Stimulated activated CD4-positive, alpha-beta T cell treated with anti-CD3 and anti-CD28 coated beads, Interleukin-15, amount 100 ng/mL, for 48 hours (primary cell): Measurements from ENCODE around the gene IGFBP6.
"Not testable (repeated sequence)": the region's sequence is repeated elsewhere in the genome, so short reads cannot be mapped to it uniquely, and the experiment has no call there.

Experiments
- DNase-seq, 2 donors: peaks; one replicate each; pipeline ENCODE4 v3.0.0-alpha.2; 2020; ENCODE audit warnings: low read depth in 2 of 2

IGFBP6 gene

DNA sequence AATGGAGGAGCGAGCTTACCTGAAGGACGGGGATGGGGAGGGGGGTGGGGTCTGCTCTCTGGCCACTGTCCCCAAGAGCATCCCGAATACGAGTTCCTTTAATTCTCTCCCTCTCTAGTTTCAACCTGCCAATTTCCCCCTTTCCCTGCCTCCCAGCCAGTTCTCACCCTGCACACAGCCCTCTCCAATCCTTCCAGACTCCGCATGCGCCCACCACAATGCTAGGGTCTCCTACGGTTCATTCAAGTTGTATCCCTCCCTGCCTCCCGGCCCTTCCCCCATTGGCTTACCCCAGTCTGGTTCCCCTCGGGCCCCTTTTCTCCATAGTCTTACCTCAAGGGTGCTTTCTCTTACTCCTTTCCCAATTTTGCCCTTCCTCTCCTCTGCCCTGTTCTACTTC lies 708 bp upstream of the IGFBP6 start:
- DNase-seq = no peak

DNA sequence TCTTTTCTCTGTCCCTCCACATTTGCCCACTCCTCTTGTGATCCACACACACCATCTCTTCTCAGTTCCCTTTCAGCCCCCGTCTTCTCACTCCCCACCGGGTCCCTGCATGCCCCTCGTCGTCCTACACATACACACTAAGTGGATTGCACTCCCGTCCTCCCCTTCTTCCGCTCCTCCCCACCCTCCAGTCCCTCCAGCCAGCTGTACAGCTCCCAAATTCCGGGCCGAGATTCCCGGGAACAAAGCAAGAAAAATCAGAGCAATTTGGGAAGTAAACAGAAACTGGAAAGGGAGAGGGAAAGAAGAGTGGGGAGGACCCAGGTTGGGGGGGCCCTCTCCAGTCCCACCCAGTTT lies 282 bp upstream of the IGFBP6 start:
- no peak for DNase-seq

DNA sequence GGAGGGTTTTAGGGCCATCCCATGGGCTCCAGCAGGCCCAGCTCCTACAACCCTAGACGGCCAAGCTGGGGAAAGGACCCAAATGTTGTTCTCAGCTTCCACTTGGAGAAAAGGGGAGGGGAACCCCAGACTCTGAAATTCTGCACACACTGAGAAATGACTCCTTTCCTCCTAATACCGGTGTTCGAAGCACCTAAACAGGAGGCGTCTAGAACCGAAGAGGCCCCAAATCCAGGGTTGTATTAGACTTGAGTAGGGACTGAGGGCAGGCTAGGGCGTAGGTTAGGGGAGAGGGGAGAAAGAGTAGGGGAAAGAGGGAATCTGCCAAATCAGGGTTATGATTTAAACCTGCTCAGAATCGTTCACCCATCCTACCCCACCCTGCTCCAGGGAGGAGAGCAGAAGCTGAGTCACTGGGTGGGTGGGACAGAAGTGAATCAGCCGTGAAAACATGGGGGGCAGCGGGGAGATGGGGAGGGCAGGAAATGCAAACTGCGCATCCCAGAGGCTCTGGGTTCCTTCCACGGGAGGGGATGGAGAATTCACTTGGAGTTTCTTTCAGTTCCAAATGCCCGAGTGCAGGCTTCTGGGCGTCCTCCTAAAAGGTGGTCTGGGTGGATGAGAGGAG lies 1.0 kb downstream of the IGFBP6 start:
- DNase-seq = no peak

DNA sequence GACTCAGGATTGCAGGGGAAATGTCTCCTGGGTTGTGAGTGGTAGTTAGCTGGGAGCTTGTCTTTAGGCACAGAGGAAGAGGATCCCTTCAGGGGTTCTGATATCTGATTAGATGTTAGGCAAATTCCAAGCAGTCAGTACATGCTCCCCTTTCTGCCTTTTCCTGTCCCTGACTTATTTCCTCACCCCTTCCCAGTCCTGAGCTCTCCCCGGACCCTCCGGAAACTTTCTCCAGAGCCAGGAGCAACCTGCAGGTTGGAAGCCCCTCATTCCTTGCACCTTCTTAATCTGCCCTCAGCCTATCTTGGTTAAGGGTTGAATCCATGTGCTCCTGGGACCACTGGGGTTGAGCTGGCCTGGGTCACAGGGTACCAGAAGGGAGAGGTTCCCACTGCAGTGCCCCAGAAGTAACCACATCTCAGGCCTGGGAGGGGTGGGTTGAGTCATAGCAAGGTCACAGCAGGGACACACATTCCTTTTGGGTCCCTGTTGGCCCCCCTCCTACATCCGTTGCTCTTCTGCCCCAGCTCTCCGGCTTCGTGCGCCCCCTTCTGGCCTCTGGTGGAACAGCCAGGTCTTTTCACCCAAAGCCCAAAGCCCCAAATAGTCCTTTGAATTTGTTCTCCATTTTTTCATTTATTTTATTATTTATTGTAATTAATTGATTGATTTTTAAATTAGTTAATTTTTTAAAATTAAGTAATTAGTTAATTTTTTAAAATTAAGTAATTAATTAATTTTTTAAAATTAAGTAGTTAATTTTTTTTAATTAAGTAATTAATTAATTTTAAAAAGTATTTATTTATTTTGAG lies 1.8 kb downstream of the IGFBP6 start:
- DNase-seq = peak; percentile 76 to 88

DNA sequence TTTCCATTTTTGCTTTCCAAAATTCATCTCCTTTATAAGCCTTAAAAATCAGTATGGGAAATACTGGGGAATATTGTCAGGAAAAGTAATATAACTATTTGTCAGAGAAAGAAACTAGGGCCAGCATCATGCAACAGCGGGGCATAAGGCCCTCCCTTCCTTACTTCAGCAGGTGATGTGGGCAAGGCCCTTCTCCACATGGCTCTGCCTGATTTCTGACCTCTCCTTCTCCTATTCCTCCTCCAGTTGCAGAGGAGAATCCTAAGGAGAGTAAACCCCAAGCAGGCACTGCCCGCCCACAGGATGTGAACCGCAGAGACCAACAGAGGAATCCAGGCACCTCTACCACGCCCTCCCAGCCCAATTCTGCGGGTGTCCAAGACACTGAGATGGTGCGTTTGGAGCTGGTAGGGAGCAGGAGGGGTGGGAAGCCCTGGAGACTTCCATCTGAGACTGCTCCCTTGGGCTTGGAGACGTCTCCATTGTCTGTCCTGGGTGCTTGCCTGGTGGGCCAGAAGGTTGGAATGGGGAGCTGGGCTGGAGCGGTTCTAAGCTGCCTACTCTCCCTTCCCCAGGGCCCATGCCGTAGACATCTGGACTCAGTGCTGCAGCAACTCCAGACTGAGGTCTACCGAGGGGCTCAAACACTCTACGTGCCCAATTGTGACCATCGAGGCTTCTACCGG lies 3.1 kb downstream of the IGFBP6 start:
- DNase-seq = no peak

DNA sequence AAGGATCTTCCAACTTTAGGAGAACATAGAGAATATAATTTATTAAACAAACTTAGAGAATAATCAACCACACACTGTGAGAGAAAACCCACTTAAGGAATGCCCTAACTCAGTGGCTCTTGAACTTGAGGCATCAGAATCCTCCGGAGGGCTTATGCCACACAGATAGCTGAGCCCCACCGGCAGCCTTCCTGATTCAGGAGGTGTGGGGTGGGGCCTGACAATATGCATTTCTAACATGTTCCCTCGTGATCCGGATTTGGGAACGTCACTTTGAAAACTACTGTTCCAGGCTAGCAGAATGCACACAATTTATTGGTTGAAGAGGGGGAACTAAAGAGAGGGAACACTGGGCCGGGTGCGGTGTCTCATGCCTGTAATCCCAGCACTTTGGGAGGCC lies 3.8 kb downstream of the IGFBP6 start:
- no peak for DNase-seq

DNA sequence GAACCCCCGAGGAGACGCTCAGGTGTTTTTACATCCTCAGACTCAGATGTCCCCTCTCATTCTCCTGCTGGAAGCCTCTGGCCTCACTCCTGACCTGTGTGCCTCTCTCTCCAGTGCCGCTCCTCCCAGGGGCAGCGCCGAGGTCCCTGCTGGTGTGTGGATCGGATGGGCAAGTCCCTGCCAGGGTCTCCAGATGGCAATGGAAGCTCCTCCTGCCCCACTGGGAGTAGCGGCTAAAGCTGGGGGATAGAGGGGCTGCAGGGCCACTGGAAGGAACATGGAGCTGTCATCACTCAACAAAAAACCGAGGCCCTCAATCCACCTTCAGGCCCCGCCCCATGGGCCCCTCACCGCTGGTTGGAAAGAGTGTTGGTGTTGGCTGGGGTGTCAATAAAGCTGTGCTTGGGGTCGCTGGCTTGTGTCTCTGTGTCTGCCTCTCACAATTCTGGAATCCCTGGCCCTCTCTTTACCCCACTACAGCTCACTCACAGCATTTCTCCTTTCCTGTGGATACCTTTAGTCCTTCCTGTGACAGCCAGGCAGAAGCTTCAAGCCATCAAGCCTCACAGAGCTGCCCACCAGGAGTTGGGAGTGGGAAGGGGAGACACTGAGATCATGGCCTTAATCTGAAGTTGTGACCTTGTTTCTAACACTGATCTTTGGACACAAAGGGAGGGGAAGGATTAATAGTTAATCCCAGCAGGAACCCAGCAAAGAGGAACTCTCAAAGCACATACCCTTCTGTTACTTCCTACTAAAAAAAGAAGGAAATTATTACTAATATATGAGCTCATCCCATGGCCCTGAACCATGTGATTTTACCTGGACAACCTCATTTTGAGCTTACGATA lies 4.7 kb downstream of the IGFBP6 start:
- DNase-seq = no peak

DNA sequence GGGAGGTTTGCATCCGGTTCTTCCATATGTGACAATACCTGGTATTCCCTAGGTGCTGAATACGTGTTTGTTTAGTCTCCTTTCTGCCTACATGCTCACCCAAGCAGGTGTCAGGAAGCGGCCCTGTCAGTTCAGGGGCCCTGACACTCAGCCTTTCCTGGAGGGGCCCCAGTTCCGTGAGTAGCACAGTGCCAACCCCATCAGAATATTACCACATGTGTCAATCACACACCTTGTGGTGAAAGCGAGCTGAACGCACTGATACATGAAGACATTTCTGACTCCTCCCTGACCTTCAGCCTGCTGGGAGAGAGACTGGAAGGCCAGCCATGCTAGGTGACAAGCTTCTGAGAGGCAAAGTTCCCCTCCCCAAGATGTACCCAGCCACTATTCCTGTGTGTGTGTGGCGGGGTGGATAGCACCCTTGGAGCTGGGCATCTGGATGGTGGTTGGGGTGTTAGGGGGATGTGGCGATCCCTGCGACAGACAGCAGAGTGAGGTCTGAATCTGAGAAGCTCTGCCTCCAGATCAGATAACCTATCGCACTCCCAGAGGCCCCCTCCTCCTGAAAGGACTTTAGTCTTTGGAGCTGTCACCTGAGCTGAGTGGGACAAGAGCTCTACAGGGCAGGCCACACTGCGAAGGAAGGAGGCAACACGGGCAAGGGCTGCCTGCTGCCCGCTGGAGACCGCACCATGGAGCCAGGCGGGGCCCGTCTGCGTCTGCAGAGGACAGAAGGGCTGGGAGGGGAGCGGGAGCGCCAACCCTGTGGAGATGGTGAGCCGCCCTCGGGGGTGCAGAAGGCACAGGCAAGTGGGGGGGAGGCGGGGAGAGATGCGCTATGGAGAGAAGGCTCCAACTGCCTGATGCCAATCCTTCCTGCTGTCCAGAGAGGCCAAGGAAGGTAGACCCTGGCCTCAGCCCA lies 5.7 kb downstream of the IGFBP6 start, which contains the start of gene SOAT2:
Gene SOAT2, plus strand, starts transcription at position 604 of the 925 bp plus-strand sequence. Its CDS starts 92 bp downstream, at position 696.
- DNase-seq = peak; percentile 19 to 41

DNA sequence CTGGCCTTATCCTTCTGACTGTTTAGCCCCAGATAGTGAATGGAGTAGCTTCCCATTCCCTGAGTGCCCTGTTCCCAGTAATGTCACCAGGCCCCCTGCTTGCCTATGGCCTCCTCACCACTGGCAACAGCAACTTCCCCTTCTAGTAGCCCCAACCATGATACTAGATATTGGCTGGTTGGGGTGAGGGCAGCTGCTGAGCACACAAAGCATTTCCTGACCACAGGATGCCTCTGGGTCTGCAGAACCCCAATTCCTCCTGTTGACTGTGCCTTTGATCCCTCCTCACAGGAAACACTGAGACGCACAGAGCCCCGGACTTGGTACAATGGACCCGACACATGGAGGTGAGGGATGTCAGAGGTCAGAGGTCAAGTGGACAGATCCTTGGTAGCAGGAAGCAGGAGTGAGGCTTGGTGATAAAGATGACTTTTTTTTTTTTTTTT lies 6.4 kb downstream of the IGFBP6 start:
- no peak for DNase-seq

DNA sequence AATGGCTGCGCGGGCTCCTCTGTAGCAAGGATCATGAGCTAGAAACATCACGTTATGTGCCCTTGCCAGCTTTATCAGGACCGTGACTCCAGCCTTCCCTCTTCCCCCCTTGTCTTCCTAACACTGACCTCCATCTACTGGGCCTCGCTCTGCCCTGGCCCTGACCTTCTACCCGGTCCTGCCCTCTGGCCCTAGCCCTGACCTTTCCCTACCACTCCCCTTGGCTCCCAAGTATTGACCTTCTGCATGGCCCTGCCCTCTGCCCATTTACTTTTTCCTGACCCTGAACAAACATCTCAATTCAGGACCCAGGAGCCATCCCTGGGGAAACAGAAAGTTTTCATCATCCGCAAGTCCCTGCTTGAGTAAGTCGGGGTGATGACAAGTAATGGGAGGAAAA lies 7.8 kb downstream of the IGFBP6 start:
- DNase-seq = no peak

DNA sequence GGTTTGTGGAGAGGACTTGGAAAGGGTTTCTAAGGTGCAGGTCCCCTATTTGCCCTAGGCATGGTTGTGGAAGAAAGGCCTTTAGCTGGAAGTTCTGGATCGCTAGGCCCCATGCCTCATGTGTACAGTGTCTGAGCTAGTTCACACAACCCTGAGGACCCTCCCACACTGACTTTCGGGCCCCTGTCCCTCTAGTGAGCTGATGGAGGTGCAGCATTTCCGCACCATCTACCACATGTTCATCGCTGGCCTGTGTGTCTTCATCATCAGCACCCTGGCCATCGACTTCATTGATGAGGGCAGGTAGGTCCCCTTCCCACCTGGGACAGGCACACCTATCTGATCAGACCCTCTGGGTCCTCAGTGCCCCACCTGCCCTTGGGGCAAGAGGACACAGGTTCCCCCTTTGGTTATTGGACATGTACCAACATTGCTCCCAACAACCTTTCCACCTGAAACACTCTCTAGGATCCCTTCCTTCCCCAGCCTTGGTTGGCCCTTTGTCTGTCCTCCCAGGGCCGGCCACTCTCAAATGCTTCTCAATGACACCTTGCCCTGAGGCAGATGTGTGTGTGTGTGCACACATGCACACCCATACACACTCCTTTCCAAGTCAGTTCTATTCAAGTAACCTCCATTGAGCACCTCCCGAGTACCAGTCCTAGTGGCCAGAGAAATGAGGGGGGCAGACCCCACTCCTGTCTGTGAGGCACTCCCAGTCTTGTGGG lies 8.4 kb downstream of the IGFBP6 start:
- no peak for DNase-seq

DNA sequence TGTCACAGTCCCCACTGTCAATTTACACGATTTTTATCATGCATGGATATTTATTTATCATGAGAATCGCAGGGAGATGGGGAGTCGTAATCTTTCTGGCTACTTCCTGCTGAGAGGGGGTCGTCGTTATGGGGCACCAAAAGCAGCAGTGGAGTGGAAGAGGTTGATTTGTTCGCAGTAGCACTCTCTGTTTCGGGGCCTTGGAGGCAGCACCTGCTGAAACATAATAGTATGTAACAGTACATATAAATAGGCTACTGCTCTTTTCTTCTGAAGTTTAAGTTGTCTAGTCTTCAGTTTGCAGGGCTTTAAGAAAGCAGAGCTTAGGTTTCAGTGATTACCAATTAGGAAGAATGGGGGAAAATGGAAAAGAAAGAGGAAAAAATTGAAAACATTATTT lies 9.7 kb downstream of the IGFBP6 start:
- DNase-seq = no peak

DNA sequence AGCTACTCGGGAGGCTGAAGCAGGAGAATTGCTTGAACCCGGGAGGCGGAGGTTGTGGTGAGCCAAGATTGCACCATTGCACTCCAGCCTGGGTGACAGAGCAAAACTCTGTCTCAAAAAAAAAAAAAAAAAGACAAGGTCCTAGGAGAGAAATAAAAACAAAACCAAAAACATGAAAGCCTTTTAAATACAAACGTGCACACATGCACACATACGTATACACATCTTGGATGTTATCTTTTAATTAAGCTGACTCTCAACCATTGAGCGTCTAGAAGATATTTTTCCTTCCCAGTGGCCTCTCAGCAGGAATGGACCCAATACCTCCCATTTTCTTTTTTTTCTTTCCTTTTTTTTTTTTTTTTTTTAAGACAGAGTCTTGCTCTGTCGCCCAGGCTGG lies 15.0 kb downstream of the IGFBP6 start:
- DNase-seq = not testable (repeated sequence)

DNA sequence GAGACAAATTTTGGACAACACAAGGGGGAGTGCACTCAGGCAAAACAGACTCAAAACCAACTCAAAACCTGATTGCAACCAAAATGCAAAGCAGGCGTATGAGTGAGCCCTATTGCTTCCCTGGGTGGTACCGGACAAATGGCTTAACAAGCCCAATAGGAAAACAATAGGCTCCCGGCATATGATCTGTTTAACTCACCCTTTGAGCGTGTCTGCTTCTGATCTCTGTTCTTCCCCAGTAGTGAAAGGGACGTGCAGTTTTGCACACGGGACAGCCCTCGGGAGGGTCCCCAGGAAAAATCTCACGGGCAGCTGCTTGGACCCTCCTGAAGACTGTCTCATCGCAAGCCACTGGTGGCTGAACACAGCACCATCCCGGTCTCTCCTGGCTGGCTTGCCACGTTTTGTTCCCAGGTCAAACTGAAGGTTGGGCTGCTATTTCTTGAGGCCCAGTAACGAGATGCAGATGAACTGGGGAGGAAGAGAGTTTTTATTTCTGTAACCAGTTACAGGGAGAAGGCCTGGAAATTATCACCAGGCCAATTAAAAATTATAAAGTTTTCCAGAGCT lies 15.8 kb downstream of the IGFBP6 start:
- no peak for DNase-seq

DNA sequence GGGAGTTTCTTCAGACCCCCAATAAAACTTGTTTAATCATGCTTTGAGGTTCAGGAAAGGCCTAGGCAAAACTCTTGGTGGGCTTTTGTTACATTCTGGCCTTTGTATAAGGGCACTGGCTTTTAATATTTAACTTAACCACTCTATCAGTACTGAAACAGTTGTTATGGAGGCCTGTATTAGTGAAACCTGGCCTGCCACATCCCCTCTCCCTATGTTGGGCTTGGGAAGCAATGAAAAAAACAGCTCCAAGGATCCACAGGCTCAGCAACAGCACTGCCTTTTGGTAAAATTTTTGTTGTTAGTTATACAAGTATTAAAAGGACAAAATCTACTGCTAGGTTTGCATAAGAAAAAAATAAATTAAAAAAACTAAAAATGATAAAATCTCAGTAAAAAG lies 16.5 kb downstream of the IGFBP6 start:
- no peak for DNase-seq

DNA sequence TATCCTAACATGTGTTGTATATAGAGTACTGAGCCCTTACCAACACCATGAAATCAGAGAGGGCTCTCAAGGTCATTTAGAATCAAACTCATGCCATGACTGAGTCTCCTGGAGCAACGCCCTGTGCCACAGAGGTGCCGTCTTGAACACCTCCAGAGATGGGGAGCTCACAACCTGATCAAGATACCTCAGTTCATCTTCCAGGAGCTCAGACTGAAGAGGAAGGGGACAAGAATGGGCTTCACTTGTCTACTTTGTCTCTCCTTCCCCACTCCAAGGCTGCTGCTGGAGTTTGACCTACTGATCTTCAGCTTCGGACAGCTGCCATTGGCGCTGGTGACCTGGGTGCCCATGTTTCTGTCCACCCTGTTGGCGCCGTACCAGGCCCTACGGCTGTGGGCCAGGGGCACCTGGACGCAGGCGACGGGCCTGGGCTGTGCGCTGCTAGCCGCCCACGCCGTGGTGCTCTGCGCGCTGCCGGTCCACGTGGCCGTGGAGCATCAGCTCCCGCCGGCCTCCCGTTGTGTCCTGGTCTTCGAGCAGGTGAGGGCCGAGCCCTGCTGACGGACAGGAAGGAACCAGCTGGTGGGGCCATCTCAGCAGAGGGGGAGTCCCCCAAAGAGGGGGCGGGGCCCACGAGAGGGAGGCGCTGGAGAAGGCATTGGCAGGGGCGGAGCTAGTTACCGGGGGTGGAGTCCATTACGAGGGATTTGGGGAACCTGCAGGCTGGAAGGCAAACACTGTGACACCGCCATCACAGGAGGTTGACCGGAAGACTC lies 17.8 kb downstream of the IGFBP6 start:
- DNase-seq = no peak

DNA sequence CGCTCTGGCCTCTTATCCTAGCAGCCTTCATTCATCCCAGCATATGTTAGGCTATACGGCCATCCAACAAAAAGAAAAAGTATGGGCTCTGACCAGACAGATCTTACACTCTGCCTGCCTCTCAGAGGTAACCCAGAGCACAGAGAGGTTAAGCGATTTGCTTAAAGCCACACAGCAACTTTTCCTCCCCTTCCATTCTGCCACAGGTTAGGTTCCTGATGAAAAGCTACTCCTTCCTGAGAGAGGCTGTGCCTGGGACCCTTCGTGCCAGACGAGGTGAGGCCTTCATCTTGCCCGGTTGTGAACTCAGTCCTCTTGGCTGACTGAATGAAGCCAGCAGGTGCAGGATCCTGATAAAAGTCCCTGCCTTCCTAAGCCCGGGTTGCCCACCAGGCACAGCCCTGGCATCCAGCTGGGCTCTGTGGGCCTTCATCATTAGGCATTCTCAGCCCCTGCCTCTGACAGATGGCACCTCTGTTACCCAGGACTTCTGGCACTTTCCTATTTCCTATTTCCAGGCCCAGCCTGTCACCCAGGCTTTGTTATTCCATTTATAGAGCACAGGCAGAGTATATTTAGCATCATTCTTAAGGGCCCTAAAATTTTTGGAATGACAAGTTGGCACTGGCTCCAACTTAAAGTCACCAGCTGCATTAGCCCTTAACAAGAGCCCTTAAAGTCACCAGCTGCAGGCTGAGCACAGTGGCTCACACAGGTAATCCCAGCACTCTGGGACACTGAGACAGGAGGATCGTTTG lies 18.6 kb downstream of the IGFBP6 start:
- no peak for DNase-seq

DNA sequence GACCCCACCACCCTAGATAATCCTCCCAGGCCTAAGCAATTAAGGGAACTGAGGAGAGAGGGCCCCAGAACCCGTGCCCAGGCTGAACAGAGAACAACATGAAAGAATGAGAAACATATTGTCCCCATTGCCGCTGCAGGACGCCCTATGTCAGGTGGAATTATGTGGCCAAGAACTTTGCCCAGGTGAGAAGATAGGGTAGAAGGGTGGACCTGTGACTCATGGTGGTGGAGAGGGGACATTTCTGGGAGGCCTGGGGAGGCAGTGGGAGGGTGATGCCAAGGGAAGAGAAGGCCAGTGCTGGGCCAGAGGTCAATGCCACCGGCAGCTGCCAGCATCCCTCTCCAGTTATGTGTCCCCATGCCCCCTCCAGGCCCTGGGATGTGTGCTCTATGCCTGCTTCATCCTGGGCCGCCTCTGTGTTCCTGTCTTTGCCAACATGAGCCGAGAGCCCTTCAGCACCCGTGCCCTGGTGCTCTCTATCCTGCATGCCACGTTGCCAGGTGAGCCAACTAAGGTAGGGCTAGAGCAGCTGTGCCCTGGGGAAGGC lies 21.4 kb downstream of the IGFBP6 start:
- DNase-seq = no peak
